Sigmoid colon (tissue), 4 donors: ENCODE measurements around the gene SPEF2.

Experiments used
- EP300 ChIP-seq, 4 donors: sonication (generic); formaldehyde crosslinking; IDR thresholded peaks; one replicate each; pipeline ENCODE4 v1.6.1; 2017; ENCODE audit warnings: antibody characterized with exemption in 4 of 4
- POLR2A ChIP-seq, 2 donors: fragments of 450-650 bp; IDR thresholded peaks; one replicate each; pipeline ENCODE4 v1.6.1; 2016; ENCODE audit warnings: antibody characterized with exemption in 2 of 2, mild to moderate bottlenecking in 2 of 2, moderate library complexity in 2 of 2
- POLR2AphosphoS5 ChIP-seq, 4 donors: sonication (generic); formaldehyde crosslinking; IDR thresholded peaks; one replicate each; pipeline ENCODE4 v1.6.1; 2017; ENCODE audit warnings: antibody characterized with exemption in 4 of 4
- TF ChIP-seq, protein P1 (sequence below), 4 experiments: fragments of 450-650 bp in 3 of 4; fragments of 200-600 bp in 1 of 4; IDR thresholded peaks; one replicate each; pipeline ENCODE4 v1.5.1; 2016 to 2019; ENCODE audit warnings: antibody characterized with exemption in 4 of 4, mild to moderate bottlenecking in 3 of 4, moderate library complexity in 2 of 4

DNA sequence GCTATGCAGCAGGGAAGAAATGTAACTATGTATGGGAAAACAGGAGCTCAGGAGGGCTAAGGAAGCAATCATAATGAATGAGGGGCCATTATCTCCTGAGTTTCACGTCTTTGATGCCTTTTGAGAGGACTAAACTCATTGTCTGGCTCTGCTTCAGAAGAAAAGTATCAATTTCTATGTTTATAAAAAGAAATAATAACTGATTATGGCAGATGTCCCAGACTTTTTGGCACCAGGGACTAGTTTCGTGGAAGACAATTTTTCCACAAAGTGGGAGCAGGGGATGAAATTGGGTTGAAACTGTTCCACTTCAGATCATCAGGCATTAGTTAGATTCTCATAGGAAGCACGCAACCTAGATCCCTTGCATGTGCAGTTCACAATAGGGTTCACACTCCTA lies 230.3 kb downstream of the SPEF2 start:
- no peak for TF ChIP-seq POLR2AphosphoS5 (IDR thresholded peaks at IDR 0.05)
- TF ChIP-seq EP300 (IDR thresholded peaks at IDR 0.05), result no peak
- no peak for TF ChIP-seq POLR2A (IDR thresholded peaks at IDR 0.05)
- TF ChIP-seq, protein P1, sequence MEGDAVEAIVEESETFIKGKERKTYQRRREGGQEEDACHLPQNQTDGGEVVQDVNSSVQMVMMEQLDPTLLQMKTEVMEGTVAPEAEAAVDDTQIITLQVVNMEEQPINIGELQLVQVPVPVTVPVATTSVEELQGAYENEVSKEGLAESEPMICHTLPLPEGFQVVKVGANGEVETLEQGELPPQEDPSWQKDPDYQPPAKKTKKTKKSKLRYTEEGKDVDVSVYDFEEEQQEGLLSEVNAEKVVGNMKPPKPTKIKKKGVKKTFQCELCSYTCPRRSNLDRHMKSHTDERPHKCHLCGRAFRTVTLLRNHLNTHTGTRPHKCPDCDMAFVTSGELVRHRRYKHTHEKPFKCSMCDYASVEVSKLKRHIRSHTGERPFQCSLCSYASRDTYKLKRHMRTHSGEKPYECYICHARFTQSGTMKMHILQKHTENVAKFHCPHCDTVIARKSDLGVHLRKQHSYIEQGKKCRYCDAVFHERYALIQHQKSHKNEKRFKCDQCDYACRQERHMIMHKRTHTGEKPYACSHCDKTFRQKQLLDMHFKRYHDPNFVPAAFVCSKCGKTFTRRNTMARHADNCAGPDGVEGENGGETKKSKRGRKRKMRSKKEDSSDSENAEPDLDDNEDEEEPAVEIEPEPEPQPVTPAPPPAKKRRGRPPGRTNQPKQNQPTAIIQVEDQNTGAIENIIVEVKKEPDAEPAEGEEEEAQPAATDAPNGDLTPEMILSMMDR (IDR thresholded peaks at IDR 0.05), result no peak
